ENCODE measurements around the gene SPHKAP.

The SPHKAP gene

GRCh38 chr2:227996366-227996765 is 185.1 kb downstream of the SPHKAP start:
- no peaks in the 10 kb centered on the region for H3K27me3 ChIP-seq
- H3K4me3 ChIP-seq (ENCODE audit: low read depth, low read length) = no peak overlapping the region
- TF ChIP-seq CTCF (IDR thresholded peaks at IDR 0.05; ENCODE audit: low read depth, low read length) = no peak
- no peak for DNase-seq
- no peaks in the 10 kb centered on the region for H3K9me3 ChIP-seq
- H3K4me1 ChIP-seq = no peaks in the 10 kb centered on the region
- no peaks in the 10 kb centered on the region for H3K36me3 ChIP-seq

- Histone ChIP-seq H3K27me3 (no peaks in the 10 kb centered on the region), H3K4me1 (no peaks in the 10 kb centered on the region), H3K36me3 (no peaks in the 10 kb centered on the region), H3K9me3 (no peaks in the 10 kb centered on the region), H3K4me3 (ENCODE audit: low read depth, low read length) (no peak overlapping the region)
- TF ChIP-seq CTCF (IDR thresholded peaks at IDR 0.05; ENCODE audit: low read depth, low read length) = no peak
- no peak for DNase-seq
Observed at GRCh38 chr2:227990937-227991336, 190.6 kb downstream of the SPHKAP start.

- Histone ChIP-seq H3K36me3 (no peaks in the 10 kb centered on the region), H3K4me3 (ENCODE audit: low read depth, low read length) (no peak overlapping the region), H3K27me3 (no peaks in the 10 kb centered on the region), H3K9me3 (no peaks in the 10 kb centered on the region), H3K4me1 (no peaks in the 10 kb centered on the region)
- DNase-seq = no peak
- no peak for TF ChIP-seq CTCF (IDR thresholded peaks at IDR 0.05; ENCODE audit: low read depth, low read length)
Observed at GRCh38 chr2:227973241-227973640, 208.2 kb downstream of the SPHKAP start.

- no peak for TF ChIP-seq CTCF (IDR thresholded peaks at IDR 0.05; ENCODE audit: low read depth, low read length)
- no peak for DNase-seq
- no peak overlapping the region for H3K4me3 ChIP-seq (ENCODE audit: low read depth, low read length)
Observed at GRCh38 chr2:227971619-227972230, 209.8 kb downstream of the SPHKAP start.

DNA sequence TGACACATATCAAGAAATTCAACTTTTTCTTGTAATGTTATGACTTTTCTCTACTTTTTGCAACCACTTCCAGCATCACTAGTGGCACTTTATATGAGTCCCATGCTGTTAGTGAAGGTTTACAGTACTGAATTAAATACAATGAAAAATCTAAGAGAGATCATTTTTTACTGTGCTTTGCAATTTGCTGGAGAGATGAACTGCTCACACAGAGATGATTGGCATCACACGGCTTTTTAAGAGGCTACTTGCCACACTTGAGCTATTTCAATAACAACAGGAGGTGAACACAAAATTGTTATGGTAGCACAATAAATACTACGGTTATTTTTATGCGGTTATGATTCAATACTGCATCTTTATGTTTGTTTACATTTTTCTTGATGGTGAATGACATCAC is 221.2 kb downstream of the SPHKAP start:
- H3K27me3 ChIP-seq = no peaks in the 10 kb centered on the region
- no peak overlapping the region for H3K4me3 ChIP-seq (ENCODE audit: low read depth, low read length)
- no peak for DNase-seq
- no peaks in the 10 kb centered on the region for H3K4me1 ChIP-seq
- no peak for TF ChIP-seq CTCF (IDR thresholded peaks at IDR 0.05; ENCODE audit: low read depth, low read length)
- H3K36me3 ChIP-seq = no peaks in the 10 kb centered on the region
- no peaks in the 10 kb centered on the region for H3K9me3 ChIP-seq

More at GRCh38 chr2:227971619-227972230, 209.8 kb downstream of the SPHKAP start:
- H3K27me3 ChIP-seq = no peaks in the 10 kb centered on the region
- H3K4me1 ChIP-seq = no peaks in the 10 kb centered on the region
- H3K9me3 ChIP-seq = no peaks in the 10 kb centered on the region
- H3K36me3 ChIP-seq = no peaks in the 10 kb centered on the region

DNA sequence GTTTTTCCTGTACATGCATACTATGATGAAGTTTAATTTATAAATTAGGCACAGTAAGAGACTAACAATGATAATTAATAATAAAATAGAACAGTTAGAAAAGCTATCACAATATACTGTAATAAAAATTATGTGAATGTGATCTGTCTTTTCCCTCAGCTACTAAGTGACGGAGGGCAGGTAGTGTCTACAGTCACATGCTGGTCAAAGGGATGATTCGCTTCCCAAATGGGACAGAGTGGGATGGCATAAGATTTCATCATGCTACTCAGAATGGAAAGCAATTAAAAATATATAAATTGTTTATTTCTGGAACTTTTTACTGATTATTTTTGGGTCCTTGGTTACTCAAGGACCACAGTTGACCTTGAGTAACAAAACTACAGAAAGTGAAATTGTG is 238.5 kb downstream of the SPHKAP start:
- no peaks in the 10 kb centered on the region for H3K9me3 ChIP-seq
- TF ChIP-seq CTCF (IDR thresholded peaks at IDR 0.05; ENCODE audit: low read depth, low read length) = no peak
- H3K4me3 ChIP-seq (ENCODE audit: low read depth, low read length) = no peak overlapping the region
- H3K4me1 ChIP-seq = no peaks in the 10 kb centered on the region
- H3K36me3 ChIP-seq = no peaks in the 10 kb centered on the region
- DNase-seq = no peak
- H3K27me3 ChIP-seq = no peaks in the 10 kb centered on the region

Measured in BE2C (cell line).